H1 (cell line): ENCODE results near the gene MKLN1. TPM values are rescaled to one million over a fixed set of nuclear protein-coding genes. Genes with fewer than 3 reads are reported as not detected.

ENCODE experiments used
- BACH1 ChIP-seq: IDR thresholded peaks from 2 replicates; pipeline ENCODE4 v1.6.1; 2012; ENCODE audit warnings: low read length, improper control_type of control experiment
- CTCF ChIP-seq, 3 experiments: IDR thresholded peaks; 1 replicate in 2 of 3; 2 replicates in 1 of 3; pipeline versions ENCODE4 v1.5.1 to v1.6.1; 2011; ENCODE audit warnings: low read length in 3 of 3, mild to moderate bottlenecking in 3 of 3, inconsistent platforms in 2 of 3, low read depth in 1 of 3, moderate library complexity in 1 of 3; ENCODE audit not compliant: insufficient read depth in 1 of 3; ENCODE audit errors: control extremely low read depth in 1 of 3
- TBP ChIP-seq: IDR thresholded peaks from 2 replicates; pipeline ENCODE4 v1.6.1; 2011; ENCODE audit warnings: low read depth, low read length, improper control_type of control experiment
- polyA plus RNA-seq, 7 experiments: library from polyadenylated mRNA; depleted of rRNA in 3 of 7; stranded (reverse) in 5 of 7; unstranded in 2 of 7; fragments of >200 nt in 5 of 7; fragments of 200-250 nt in 2 of 7; gene quantifications; 1 replicate in 5 of 7; 2 replicates in 1 of 7; 4 replicates in 1 of 7; pipeline versions ENCODE4 v1.2.1 to v1.2.3, GENCODE V29; 2011 to 2013; ENCODE audit warnings: missing spikeins in 2 of 7, mixed read lengths in 2 of 7
- total RNA-seq: library from RNA; stranded (reverse); fragmentation: NEBNext Ultra II Directional; extraction: Animal tissue kit (Norgen Biotek cat#: 25700); gene quantifications from 2 replicates; pipeline ENCODE4 v1.2.1, GENCODE V29; 2021

Gene MKLN1
- total and polyA plus RNA-seq, 2 of the 8 experiments (the other 6 are each of a cell fraction or from before 2014, with no cell fraction given) = 22.3 to 50.9 TPM

DNA sequence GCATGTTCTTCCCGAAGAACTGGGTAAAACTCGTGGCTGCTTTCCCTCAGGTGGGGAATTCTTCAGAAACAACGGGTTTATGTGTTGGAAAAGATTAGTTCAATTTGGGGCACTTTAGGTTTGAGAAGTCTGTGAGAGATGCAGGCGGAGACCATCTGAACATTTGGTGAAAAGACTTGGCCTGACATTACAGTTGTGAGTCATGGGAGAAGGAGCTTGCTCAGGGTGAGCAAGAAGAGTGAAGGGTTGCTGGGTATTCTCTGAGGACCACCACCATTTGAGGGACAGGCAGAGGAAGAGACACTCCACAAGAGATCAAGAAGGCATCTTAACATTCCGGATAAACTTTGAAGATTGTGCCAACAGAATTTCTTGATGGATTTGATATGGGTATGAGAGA is 140.1 kb downstream of the MKLN1 start (continued):
- TF ChIP-seq CTCF (IDR thresholded peaks at IDR 0.05; ENCODE audit: control extremely low read depth in 1 of 3, insufficient read depth in 1 of 3, low read depth in 1 of 3, low read length in 3 of 3) (no peak), TBP (no peak), BACH1 (no peak)
